GM19043 (cell line): ENCODE results near the gene TRPT1.
"Not testable (repeated sequence)": the region's sequence is repeated elsewhere in the genome, so short reads cannot be mapped to it uniquely, and the experiment has no call there.

ENCODE experiments used
- ATAC-seq: cut with Tn5 transposase; IDR thresholded peaks from one replicate; pipeline ENCODE4 v1.9.1; 2021; ENCODE audit warnings: low read depth; ENCODE audit not compliant: unreplicated experiment

Gene TRPT1

DNA sequence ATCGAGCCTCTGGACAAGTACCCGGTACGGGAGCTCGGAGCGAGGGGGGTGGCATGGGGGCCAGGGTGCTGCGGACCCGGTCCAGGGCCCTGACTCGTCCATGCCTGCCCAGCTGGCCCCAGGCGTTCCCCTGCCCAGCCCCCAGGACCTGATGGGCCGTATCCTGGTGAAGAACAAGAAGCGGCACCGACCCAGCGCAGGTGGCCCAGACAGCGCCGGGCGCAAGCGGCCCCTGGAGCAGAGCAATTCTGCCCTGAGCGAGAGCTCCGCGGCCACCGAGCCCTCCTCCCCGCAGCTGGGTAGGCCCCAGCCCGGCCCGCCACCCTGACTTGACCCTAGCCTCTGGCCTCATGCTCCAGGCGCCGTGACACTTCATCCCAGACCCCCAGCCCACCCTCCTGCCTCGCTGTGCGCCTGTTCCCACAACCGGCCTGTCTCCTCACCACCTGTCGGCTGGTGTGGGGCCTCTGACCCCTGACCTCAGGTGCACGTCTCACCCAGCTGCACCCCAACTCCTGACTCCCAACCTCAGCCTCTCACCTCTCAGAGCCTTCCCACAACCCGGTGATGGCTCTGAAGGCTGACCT is 33.1 kb upstream of the TRPT1 start:
- no peak for ATAC-seq

DNA sequence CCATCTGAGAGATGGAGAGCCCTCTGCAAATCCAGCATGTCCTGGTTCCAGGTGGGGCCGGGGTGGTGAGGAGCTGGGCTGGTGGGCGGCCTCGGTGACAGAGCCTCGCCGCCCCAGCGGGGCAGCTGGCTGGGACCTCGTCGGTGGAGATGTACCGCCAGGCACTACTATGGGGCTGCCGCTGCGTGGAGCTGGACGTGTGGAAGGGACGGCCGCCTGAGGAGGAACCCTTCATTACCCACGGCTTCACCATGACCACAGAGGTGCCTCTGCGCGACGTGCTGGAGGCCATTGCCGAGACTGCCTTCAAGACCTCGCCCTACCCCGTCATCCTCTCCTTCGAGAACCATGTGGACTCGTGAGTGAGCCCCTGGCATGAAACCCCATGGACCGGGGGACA is 32.4 kb upstream of the TRPT1 start:
- no peak for ATAC-seq

GRCh38 chr11:64256300-64256699 is 30.3 kb upstream of the TRPT1 start:
- ATAC-seq = no peak

DNA sequence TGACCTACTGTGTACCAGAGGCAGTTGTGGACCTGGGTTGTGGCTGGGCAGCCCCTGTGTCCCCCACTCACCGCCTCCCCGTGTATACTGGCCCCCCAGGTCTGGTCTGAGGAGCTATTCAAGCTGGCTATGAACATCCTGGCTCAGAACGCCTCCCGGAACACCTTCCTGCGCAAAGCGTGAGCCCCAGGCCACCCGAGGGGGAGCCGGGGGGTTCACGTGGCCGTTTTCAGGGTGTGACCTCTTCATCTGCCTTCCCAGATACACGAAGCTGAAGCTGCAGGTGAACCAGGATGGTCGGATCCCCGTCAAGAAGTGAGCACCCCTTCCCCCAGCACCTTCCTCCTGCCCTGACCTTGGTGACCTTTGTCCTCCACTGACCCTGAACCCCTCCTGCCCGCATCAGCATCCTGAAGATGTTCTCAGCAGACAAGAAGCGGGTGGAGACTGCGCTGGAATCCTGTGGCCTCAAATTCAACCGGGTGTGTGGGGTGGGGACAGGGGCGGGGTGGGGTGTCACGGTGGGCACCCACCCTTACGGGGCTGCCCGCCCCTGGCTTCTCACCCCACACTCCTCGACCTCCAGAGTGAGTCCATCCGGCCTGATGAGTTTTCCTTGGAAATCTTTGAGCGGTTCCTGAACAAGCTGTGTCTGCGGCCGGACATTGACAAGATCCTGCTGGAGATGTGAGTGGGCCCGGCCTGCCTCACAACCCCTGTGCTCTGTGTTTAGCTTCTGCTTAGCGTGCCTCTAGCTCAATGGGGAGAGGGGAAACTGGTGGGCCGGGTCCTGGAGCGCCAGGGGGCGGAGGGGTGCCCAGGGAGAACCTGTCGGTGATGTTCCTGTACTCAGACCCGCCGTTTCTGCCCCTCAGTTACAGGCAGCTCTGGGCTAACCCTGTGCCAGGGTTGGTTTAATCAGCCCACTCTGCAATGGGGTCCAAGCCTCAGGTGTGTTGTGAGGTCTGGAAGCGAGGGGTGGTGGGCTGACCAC is 29.4 kb upstream of the TRPT1 start:
- no peak for ATAC-seq

GRCh38 chr11:64254326-64254725 is 28.3 kb upstream of the TRPT1 start:
- no peak for ATAC-seq

GRCh38 chr11:64253481-64253880 is 27.5 kb upstream of the TRPT1 start:
- no peak for ATAC-seq

DNA sequence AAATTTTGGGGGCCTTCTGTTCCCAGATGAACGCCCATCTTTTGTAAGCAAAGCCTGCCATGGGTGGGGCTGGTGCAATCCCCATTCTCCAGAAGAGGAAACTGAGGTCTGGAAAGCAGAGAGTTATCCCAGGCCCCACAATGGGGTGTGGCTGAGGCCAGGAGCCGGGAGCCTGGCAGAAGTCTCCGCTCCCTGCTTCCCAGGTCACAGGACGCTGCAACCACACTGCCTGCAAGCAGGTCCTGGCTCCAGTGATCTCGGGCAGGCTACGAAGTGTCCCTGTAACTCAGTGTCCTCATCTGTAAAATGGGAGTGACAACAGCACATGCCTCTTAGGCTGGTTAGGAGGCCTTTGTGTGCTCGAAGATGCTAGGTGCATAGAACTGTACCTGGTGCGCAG is 27.1 kb upstream of the TRPT1 start:
- ATAC-seq = no peak

- ATAC-seq = no peak
Observed at GRCh38 chr11:64252003-64252872, 26.3 kb upstream of the TRPT1 start.

DNA sequence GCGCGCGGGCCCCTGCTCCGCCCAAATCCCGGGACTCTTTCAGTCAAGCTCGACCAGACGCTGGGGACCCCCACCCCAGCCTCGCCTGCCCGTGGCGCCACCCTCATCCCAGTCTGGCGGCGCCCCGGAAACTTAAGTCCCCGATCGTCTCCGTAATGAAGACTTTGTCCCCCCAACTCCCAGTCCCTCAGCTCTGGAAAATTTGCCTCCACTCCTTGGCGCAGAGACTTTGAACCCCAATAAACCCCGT is 25.7 kb upstream of the TRPT1 start:
- ATAC-seq = no peak

DNA sequence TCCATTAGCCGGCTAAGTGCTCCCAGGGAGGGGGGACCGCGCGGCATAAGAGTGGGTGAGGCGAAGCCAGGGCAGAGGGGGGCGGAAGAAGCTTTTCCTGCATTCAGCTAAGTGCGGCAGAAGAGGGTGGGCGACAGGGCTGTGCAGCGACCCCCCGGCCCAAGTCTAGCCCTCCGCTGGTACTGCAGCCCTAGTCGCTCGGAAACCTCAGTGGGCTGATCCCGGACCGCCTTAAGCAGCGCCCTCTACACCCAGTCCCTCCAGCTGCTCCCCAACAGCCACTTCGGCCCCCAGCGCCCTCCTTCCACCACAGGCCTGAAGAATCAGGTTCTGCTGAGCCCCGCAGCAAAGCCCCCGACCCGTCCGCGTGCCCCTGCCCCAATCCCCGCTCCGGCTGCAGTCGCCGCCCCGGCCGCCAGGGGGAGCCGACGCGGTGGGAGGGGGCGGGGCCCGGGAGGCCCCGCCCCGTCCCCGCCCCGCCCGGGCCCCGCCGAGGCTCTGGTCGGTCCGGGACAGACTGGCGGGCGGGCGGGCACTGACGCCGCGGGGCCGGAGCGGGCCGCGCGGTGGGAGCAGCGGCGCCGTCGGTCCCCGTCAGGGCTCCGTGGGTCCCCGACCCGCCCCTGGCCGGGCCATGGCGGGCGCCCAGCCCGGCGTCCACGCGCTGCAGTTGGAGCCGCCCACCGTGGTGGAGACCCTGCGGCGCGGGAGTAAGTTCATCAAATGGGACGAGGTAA is 25.2 kb upstream of the TRPT1 start, which contains the start of gene PLCB3:
TSS of gene PLCB3 (plus strand) at position 515 of the 737 bp plus-strand sequence. CDS start at position 635, 120 bp downstream.
- no peak for ATAC-seq

GRCh38 chr11:64250415-64251015 is 24.5 kb upstream of the TRPT1 start:
- no peak for ATAC-seq

DNA sequence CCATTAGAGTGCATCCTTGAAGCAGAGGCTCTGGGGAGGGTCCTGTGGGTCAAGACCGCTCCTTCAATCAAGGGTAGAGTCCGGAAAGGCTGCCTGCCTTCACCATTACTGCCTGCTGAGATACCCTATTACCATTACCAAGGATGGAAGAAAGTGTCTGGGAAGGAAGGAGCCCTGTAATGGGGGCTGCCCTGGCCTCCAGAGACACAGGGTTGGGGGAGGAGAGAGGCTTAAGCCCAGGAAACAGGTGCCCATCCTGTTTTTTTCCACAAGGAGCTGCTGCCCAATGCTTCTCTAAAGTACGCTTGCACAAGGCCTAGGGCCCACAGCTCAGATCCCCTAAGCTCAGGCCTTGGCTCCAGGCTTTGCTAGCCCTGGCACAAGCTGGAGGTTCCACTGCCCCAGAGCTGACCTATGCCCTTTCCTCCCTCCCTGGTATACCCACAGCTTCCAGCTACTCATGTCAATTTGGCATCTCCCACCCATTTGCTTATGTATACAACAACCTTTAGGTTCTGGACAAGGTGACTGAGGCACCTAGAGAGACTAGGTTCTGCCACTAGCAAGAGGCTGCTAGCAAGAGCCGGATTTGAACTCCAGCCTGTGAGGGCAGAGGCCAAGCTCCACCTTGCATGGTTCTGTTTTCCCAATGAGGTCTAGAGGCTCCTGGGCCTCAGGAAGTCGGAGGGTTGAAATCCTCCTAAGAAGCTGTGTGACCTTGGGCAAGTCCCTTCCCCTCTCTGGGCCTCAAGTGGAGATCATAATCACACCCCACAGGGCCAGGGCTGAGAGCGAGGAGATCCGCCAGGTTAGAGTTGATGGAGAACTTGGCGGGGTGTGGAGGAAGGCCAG is 23.8 kb upstream of the TRPT1 start:
- no peak for ATAC-seq

DNA sequence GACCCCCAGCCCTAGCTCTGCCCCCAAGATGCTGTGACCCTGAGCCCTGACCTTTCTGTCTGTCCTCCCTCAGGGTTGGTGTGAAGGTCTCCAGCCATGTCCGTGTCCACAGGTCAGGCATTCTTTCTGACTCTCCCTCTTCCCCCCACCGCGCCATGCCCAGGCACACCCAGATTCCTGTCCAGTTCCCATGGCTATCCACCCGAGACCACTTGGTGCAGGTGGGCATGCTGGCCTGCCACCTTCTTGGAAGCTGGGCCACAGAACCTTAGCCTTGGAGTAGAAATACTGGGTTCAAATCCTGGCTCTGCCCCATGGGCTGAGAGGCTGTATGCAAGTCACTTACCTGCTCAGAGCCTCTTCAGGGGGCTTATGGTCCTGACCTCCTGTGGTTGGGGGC is 23.1 kb upstream of the TRPT1 start:
- ATAC-seq = no peak

- no peak for ATAC-seq
Observed at GRCh38 chr11:64248578-64248977, 22.6 kb upstream of the TRPT1 start.

DNA sequence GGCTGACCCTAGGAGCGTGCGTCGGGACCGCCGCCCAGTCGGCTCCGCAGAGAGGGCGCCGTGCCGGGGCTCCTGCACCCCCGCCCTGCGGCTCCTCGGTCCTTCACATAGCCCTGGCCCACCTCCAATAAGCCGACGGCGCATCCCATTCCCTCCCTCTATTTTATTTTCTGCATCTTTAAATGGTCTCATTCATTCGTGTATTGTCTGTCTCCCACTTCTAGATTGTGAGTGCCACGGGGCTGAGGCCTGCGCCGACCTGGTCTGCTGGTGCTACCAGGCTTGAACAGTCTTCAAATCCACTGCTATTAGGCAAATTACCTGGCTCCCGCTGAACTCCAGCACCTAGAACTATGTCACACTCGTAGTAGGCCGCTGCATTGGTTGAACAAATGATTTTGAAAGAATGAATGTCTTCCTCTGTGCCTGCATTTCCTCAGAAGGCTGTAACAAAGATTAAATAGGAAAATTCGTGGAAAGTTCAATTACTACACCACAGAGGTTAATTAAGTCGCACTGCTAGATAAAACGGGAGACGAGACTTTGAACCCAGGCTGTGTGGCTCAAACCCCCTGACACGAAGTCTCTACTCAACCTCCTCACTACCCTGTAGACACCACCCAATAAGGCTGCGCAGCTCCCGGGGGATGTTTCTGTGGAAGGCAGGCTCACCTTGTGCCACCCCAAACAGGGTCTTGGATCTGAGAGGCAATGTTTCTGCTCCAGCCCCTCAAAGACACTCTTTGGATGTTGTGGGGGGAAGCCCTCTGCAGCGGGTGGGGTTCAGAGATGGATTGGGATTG is 21.9 kb upstream of the TRPT1 start:
- no peak for ATAC-seq

DNA sequence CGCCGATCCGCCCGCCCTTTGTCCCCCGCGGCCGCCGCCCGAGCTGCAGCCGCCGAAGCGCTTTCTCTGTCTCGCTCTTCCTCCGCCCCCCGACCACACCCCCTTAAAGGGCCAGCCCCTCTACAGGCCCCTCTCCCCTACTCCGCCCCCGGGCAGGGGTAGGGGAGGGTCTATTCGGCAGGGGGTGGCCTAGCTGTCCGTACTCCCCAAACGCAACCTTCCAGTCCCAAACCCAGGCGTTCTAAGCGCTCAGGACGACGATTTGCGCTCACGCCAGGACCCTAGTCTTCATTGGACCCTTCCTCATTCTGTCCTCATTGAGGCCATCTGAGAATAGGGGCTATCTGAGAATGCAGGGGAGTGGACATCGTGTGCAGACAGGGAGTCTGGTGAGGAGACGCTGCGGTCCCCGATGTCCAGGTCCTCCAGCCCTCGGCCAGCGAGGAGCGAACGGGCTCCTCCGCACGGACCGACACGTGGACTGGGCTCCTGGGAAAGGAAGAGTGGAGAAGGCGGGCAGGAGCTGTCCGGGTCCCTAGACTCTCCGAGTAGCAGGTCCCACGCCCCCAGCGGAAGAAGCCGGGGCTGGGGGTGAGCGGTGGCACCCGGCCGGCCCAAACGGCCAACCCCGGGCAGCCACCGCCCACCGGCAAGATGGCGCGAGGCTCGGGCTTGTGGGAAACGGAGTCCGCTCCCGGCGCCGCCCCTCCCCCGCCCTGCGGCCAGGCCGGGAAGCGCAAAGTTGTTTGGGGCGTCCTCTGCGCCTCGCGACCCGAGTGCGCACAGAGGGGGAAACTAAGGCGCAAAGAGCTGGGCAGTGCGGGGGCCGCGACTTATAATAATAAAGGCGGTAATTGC is 21.1 kb upstream of the TRPT1 start, which contains the start of gene PPP1R14B:
TSS of gene PPP1R14B (minus strand) at position 73 of the 858 bp plus-strand sequence. CDS start 270 bp downstream, outside the sequence.
- no peak for ATAC-seq

DNA sequence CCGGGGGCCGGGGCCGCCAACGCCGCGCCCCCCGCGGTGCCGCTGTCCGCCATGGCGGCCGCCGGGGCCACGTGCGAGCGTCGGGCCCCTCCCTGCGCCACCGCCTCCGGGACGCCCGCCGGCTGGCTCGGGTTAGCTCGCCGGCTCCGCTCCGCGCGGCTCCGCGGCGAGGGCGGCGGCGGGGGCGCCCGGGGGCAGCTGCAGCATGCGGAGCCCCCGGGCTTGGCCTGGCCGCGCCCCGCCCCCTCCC is 20.6 kb upstream of the TRPT1 start:
- not testable (repeated sequence) for ATAC-seq
